Neuronal stem cell (in vitro differentiated cells): ENCODE data around the gene CYP1A2.
A peak's percentile ranks its signal among the peaks of the same experiment; 100 is the strongest.

Experiments
- DNase-seq: peaks from one replicate; pipeline ENCODE4 v3.0.0-alpha.2; 2013; ENCODE audit warnings: low spot score
- H2AFZ ChIP-seq: one replicate; pipeline ENCODE4 v1.6.1; 2013; ENCODE audit warnings: mild to moderate bottlenecking, low read length, inconsistent platforms
- H2AK5ac ChIP-seq: 2 replicates; pipeline ENCODE4 v1.6.1; 2013; ENCODE audit warnings: low read depth, mild to moderate bottlenecking, inconsistent platforms, low read length, moderate library complexity, mixed read lengths
- H2BK120ac ChIP-seq: 2 replicates; pipeline ENCODE4 v1.6.1; 2013; ENCODE audit warnings: low read depth, mild to moderate bottlenecking, inconsistent platforms, low read length, moderate library complexity, mixed read lengths
- H2BK12ac ChIP-seq: one replicate; pipeline ENCODE4 v1.6.1; 2013; ENCODE audit warnings: low read length, inconsistent platforms
- H2BK15ac ChIP-seq: 2 replicates; pipeline ENCODE4 v1.6.1; 2013; ENCODE audit warnings: mild to moderate bottlenecking, low read length, inconsistent platforms, mixed read lengths
- H2BK5ac ChIP-seq: one replicate; pipeline ENCODE4 v1.6.1; 2013; ENCODE audit warnings: inconsistent platforms, mild to moderate bottlenecking, low read length, moderate library complexity
- H3K14ac ChIP-seq: one replicate; pipeline ENCODE4 v1.6.1; 2013; ENCODE audit warnings: low read length, inconsistent platforms
- H3K18ac ChIP-seq: 2 replicates; pipeline ENCODE4 v1.6.1; 2013; ENCODE audit warnings: low read length, inconsistent platforms
- H3K23ac ChIP-seq: 2 replicates; pipeline ENCODE4 v1.6.1; 2013; ENCODE audit warnings: low read depth, mild to moderate bottlenecking, mixed read lengths, low read length, inconsistent platforms; ENCODE audit not compliant: poor library complexity
- H3K27ac ChIP-seq: replicated peaks from 3 replicates; pipeline ENCODE4 v1.5.1; 2013; ENCODE audit warnings: low read length, inconsistent platforms
- H3K27me3 ChIP-seq, 3 experiments: 2 replicates each; pipeline ENCODE4 v1.6.1; 2013; ENCODE audit warnings: low read length in 3 of 3, mild to moderate bottlenecking in 2 of 3, inconsistent platforms in 1 of 3, low read depth in 1 of 3, mixed read lengths in 1 of 3, moderate library complexity in 1 of 3; ENCODE audit not compliant: control insufficient read depth in 3 of 3, insufficient read depth in 3 of 3
- H3K36me3 ChIP-seq, 2 donors: replicated peaks in 1 of 2; 2 replicates each; pipeline ENCODE4 v1.6.1; 2013; ENCODE audit warnings: low read length in 2 of 2; ENCODE audit not compliant: control insufficient read depth in 2 of 2, insufficient read depth in 2 of 2
- H3K4ac ChIP-seq: 2 replicates; pipeline ENCODE4 v1.6.1; 2013; ENCODE audit warnings: inconsistent platforms, mild to moderate bottlenecking, low read length, moderate library complexity
- H3K4me1 ChIP-seq, 2 donors: 1 replicate in 1 of 2; 2 replicates in 1 of 2; pipeline ENCODE4 v1.6.1; 2013; ENCODE audit warnings: low read length in 2 of 2, low read depth in 1 of 2; ENCODE audit not compliant: control insufficient read depth in 2 of 2, insufficient read depth in 1 of 2
- H3K4me2 ChIP-seq: one replicate; pipeline ENCODE4 v1.6.1; 2013; ENCODE audit warnings: mild to moderate bottlenecking, low read length, inconsistent platforms; ENCODE audit not compliant: insufficient read depth, poor library complexity, severe bottlenecking
- H3K4me3 ChIP-seq, 2 donors: 2 replicates each; pipeline ENCODE4 v1.5.1; 2013; ENCODE audit warnings: low read length in 2 of 2, mild to moderate bottlenecking in 2 of 2, inconsistent platforms in 1 of 2, moderate library complexity in 1 of 2
- H3K79me1 ChIP-seq: one replicate; pipeline ENCODE4 v1.6.1; 2013; ENCODE audit warnings: low read depth, mild to moderate bottlenecking, inconsistent platforms, low read length, moderate library complexity
- H3K9ac ChIP-seq: one replicate; pipeline ENCODE4 v1.6.1; 2013; ENCODE audit warnings: mild to moderate bottlenecking, low read depth, low read length, inconsistent platforms; ENCODE audit not compliant: poor library complexity
- H3K9me3 ChIP-seq, 2 donors: replicated peaks in 1 of 2; 2 replicates each; pipeline versions ENCODE3 to v1.6.1; 2013; ENCODE audit warnings: low read length in 2 of 2, mild to moderate bottlenecking in 2 of 2, inconsistent platforms in 1 of 2, low read depth in 1 of 2, mixed read lengths in 1 of 2, moderate library complexity in 1 of 2; ENCODE audit not compliant: control insufficient read depth in 2 of 2, insufficient read depth in 1 of 2
- H4K8ac ChIP-seq: one replicate; pipeline ENCODE4 v1.6.1; 2013; ENCODE audit warnings: low read depth, mild to moderate bottlenecking, inconsistent platforms, low read length, moderate library complexity
- H4K91ac ChIP-seq: one replicate; pipeline ENCODE4 v1.6.1; 2013; ENCODE audit warnings: low read length, low read depth, mild to moderate bottlenecking, inconsistent platforms; ENCODE audit not compliant: poor library complexity
- WGBS, 2 donors: extraction: QIAGEN DNeasy Blood & Tissue Kit; methylation state at CpG; one replicate each; pipeline ENCODE4 v1.1.7; 2013; ENCODE audit warnings: missing lambda C conversion rate in 2 of 2, mixed read lengths in 1 of 2; ENCODE audit not compliant: insufficient read length in 2 of 2, insufficient replicate concordance in 1 of 2; ENCODE audit errors: extremely low coverage in 2 of 2; 5-methylcytosine and 5-hydroxymethylcytosine counted together

CYP1A2 gene

GRCh38 chr15:74794970-74795349 is 46.3 kb downstream of the CYP1A2 start:
- Histone ChIP-seq H3K27ac (no peak overlapping the region), H3K14ac (no peak overlapping the region), H2AK5ac (no peak overlapping the region), H3K27me3 (no peaks in the 10 kb centered on the region), H3K9ac (no peak overlapping the region), H2BK5ac (no peak overlapping the region), H4K8ac (no peak overlapping the region), H3K79me1 (peaks cover 15% of the 10 kb centered on the region), H3K4me3 (no peak overlapping the region), H2BK120ac (no peak overlapping the region), H3K36me3 (peaks cover 18 to 33% of the 10 kb centered on the region in 2 donors), H2BK12ac (no peak overlapping the region), H3K4me1 (peaks cover 11% of the 10 kb centered on the region in 2 donors), H3K4ac (no peak overlapping the region), H4K91ac (no peak overlapping the region), H3K9me3 (no peaks in the 10 kb centered on the region), H2AFZ (no peak overlapping the region), H3K23ac (no peak overlapping the region), H3K18ac (no peak overlapping the region), H3K4me2 (no peak overlapping the region), H2BK15ac (no peak overlapping the region)
- no CpG with 5 or more reads among the region's 9 CpGs for WGBS, 2 donors
- DNase-seq, result no peak

GRCh38 chr15:74795966-74796625 is 47.5 kb downstream of the CYP1A2 start:
- H4K8ac ChIP-seq, result no peak overlapping the region
- H3K79me1 ChIP-seq, result peaks cover 15% of the 10 kb centered on the region
- peaks cover 11% of the 10 kb centered on the region in 2 donors for H3K4me1 ChIP-seq
- H3K14ac ChIP-seq, result no peak overlapping the region
- H2BK15ac ChIP-seq, result no peak overlapping the region
- no peaks in the 10 kb centered on the region for H3K9me3 ChIP-seq
- no peak overlapping the region for H2AFZ ChIP-seq
- DNase-seq, result no peak
- no peaks in the 10 kb centered on the region for H3K27me3 ChIP-seq
- H4K91ac ChIP-seq, result no peak overlapping the region
- no peak overlapping the region for H3K23ac ChIP-seq
- H3K36me3 ChIP-seq, result peaks cover 25 to 45% of the 10 kb centered on the region in 2 donors
- no CpG with 5 or more reads among the region's 14 CpGs for WGBS, 2 donors
- no peak overlapping the region for H3K9ac ChIP-seq
- no peak overlapping the region for H2AK5ac ChIP-seq
- no peak overlapping the region for H3K4me2 ChIP-seq
- H2BK12ac ChIP-seq, result no peak overlapping the region
- H3K18ac ChIP-seq, result no peak overlapping the region
- no peak overlapping the region for H2BK5ac ChIP-seq
- no peak overlapping the region for H3K27ac ChIP-seq
- no peak overlapping the region for H2BK120ac ChIP-seq
- no peak overlapping the region for H3K4me3 ChIP-seq
- no peak overlapping the region for H3K4ac ChIP-seq

GRCh38 chr15:74798388-74799254 is 50.0 kb downstream of the CYP1A2 start:
- Histone ChIP-seq H3K4me2 (peak overlapping the region; percentile 0), H3K14ac (no peak overlapping the region), H3K4me3 (no peak overlapping the region), H3K4me1 (no peaks in the 10 kb centered on the region), H3K23ac (peak overlapping the region; percentile 2), H4K8ac (peak overlapping the region; percentile 32), H3K27me3 (no peaks in the 10 kb centered on the region), H3K9me3 (no peaks in the 10 kb centered on the region), H3K4ac (no peak overlapping the region), H3K9ac (peak overlapping the region; percentile 17), H3K79me1 (peaks cover 16% of the 10 kb centered on the region), H2BK5ac (peak overlapping the region; percentile 31), H3K36me3 (peaks cover 43 to 68% of the 10 kb centered on the region in 2 donors), H2AFZ (no peak overlapping the region), H3K18ac (peak overlapping the region; percentile 53), H2BK12ac (peak overlapping the region; percentile 18), H3K27ac (no peak overlapping the region), H2BK120ac (no peak overlapping the region), H4K91ac (no peak overlapping the region), H2BK15ac (no peak overlapping the region), H2AK5ac (no peak overlapping the region)
- no CpG with 5 or more reads among the region's 25 CpGs for WGBS, 2 donors
- DNase-seq, result no peak

- H2BK5ac ChIP-seq, result peak overlapping the region; percentile 43
- H2BK15ac ChIP-seq, result no peak overlapping the region
- WGBS, 2 donors, result no CpG with 5 or more reads among the region's 16 CpGs
- H3K27me3 ChIP-seq, result no peaks in the 10 kb centered on the region
- H3K79me1 ChIP-seq, result peaks cover 16% of the 10 kb centered on the region
- no peak for DNase-seq
- no peak overlapping the region for H3K4me3 ChIP-seq
- no peak overlapping the region for H3K4me2 ChIP-seq
- H4K91ac ChIP-seq, result no peak overlapping the region
- peak overlapping the region; percentile 23 for H3K23ac ChIP-seq
- no peak overlapping the region for H3K14ac ChIP-seq
- no peak overlapping the region for H2BK12ac ChIP-seq
- no peak overlapping the region for H2AK5ac ChIP-seq
- peaks cover 49 to 75% of the 10 kb centered on the region in 2 donors for H3K36me3 ChIP-seq
- H2AFZ ChIP-seq, result no peak overlapping the region
- H4K8ac ChIP-seq, result no peak overlapping the region
- no peaks in the 10 kb centered on the region for H3K4me1 ChIP-seq
- H3K27ac ChIP-seq, result no peak overlapping the region
- H2BK120ac ChIP-seq, result no peak overlapping the region
- no peak overlapping the region for H3K4ac ChIP-seq
- no peak overlapping the region for H3K9ac ChIP-seq
- H3K18ac ChIP-seq, result peak overlapping the region; percentile 28
- no peaks in the 10 kb centered on the region for H3K9me3 ChIP-seq
These were observed 50.7 kb downstream of the CYP1A2 start for GRCh38 chr15:74799255-74799855.
